GM19467 (cell line): Measurements from ENCODE around the gene GLMP.

ENCODE experiments used
- ATAC-seq: cut with Tn5 transposase; IDR thresholded peaks from one replicate; pipeline ENCODE4 v1.9.1; 2021; ENCODE audit warnings: mild to moderate bottlenecking, moderate library complexity; ENCODE audit not compliant: unreplicated experiment

Gene GLMP

GRCh38 chr1:156289857-156290256 is 5.6 kb downstream of the GLMP start:
- no peak for ATAC-seq

GRCh38 chr1:156286061-156286460 is 9.4 kb downstream of the GLMP start:
- no peak for ATAC-seq

- no peak for ATAC-seq
These were observed 10.0 kb downstream of the GLMP start for GRCh38 chr1:156285437-156285836.

GRCh38 chr1:156284757-156285156 is 10.7 kb downstream of the GLMP start:
- ATAC-seq, result no peak

- no peak for ATAC-seq
These were observed 11.4 kb downstream of the GLMP start, which contains the start of gene TMEM79 for GRCh38 chr1:156284112-156284511. Gene TMEM79 (plus strand): TSS chr1:156284325. CDS start chr1:156285227, 902 bp downstream.

GRCh38 chr1:156283521-156283920 is 12.0 kb downstream of the GLMP start:
- ATAC-seq, result no peak

- ATAC-seq, result peak; percentile 76
These were observed 12.8 kb downstream of the GLMP start, which contains the start of gene SMG5 for GRCh38 chr1:156282479-156283222. Gene SMG5 (minus strand): TSS chr1:156282825. CDS start chr1:156282680, 145 bp downstream.

GRCh38 chr1:156281693-156282478 is 13.6 kb downstream of the GLMP start:
- ATAC-seq, result no peak

GRCh38 chr1:156281281-156281680 is 14.2 kb downstream of the GLMP start:
- no peak for ATAC-seq

- no peak for ATAC-seq
These were observed 15.6 kb downstream of the GLMP start for GRCh38 chr1:156279837-156280236.

GRCh38 chr1:156276966-156277381 is 18.5 kb downstream of the GLMP start:
- ATAC-seq, result no peak

- no peak for ATAC-seq
These were observed 18.9 kb downstream of the GLMP start for GRCh38 chr1:156276532-156276931.

GRCh38 chr1:156270314-156270713 is 25.2 kb downstream of the GLMP start:
- ATAC-seq, result no peak

- no peak for ATAC-seq
These were observed 27.1 kb downstream of the GLMP start for GRCh38 chr1:156268336-156268735.

GRCh38 chr1:156266051-156266450 is 29.4 kb downstream of the GLMP start:
- ATAC-seq, result no peak

GRCh38 chr1:156263288-156263655 is 32.2 kb downstream of the GLMP start:
- ATAC-seq, result no peak

GRCh38 chr1:156262461-156263287 is 32.8 kb downstream of the GLMP start:
- ATAC-seq, result no peak

- ATAC-seq, result no peak
These were observed 34.6 kb downstream of the GLMP start for GRCh38 chr1:156260896-156261295.

GRCh38 chr1:156259805-156260204 is 35.7 kb downstream of the GLMP start:
- no peak for ATAC-seq

GRCh38 chr1:156258859-156259258 is 36.6 kb downstream of the GLMP start:
- ATAC-seq, result no peak

- no peak for ATAC-seq
These were observed 37.8 kb downstream of the GLMP start for GRCh38 chr1:156257711-156258110.
